Activated CD4-positive, alpha-beta memory T cell treated with anti-CD3 and anti-CD28 coated beads for 36 hours (primary cell): Measurements from ENCODE around the gene SERPINA3. TPM values are rescaled to one million over a fixed set of nuclear protein-coding genes. Genes with fewer than 3 reads are reported as not detected.

ENCODE experiments used
- total RNA-seq, 2 experiments: library from RNA; stranded (reverse); gene quantifications; one replicate each; pipeline ENCODE4 v1.2.3, GENCODE V29; 2021

SERPINA3 gene
- total RNA-seq, 2 experiments from 2014 or later = not detected

Other genes starting within 250 kb of the SERPINA3 start
- not detected for gene SERPINA2, start 245.7 kb upstream of the SERPINA3 start, total RNA-seq
- 10 to 100 TPM; 22.1 to 24.5 TPM for gene SERPINA1, start 223.8 kb upstream of the SERPINA3 start, total RNA-seq
- not detected for gene SERPINA11, start 159.6 kb upstream of the SERPINA3 start, total RNA-seq
- not detected for gene SERPINA9, start 136.2 kb upstream of the SERPINA3 start, total RNA-seq
- not detected for gene SERPINA12, start 102.9 kb upstream of the SERPINA3 start, total RNA-seq
- not detected for gene SERPINA4, start 50.9 kb upstream of the SERPINA3 start, total RNA-seq
- not detected for gene SERPINA5, start 31.0 kb upstream of the SERPINA3 start, total RNA-seq
- gene GSC, start 157.7 kb downstream of the SERPINA3 start, total RNA-seq = not detected